HG03571 (cell line): Measurements from ENCODE around the gene NEGR1.

ENCODE experiments used
- ATAC-seq: cut with Tn5 transposase; IDR thresholded peaks from one replicate; pipeline ENCODE4 v1.9.1; 2021; ENCODE audit not compliant: unreplicated experiment

The NEGR1 gene

GRCh38 chr1:71647513-71648300 is 634.6 kb downstream of the NEGR1 start:
- no peak for ATAC-seq

- ATAC-seq, result no peak
Measured at GRCh38 chr1:71645015-71645414, 637.3 kb downstream of the NEGR1 start.

GRCh38 chr1:71641903-71642302 is 640.4 kb downstream of the NEGR1 start:
- no peak for ATAC-seq

- ATAC-seq, result no peak
Measured at GRCh38 chr1:71640998-71641397, 641.3 kb downstream of the NEGR1 start.

- no peak for ATAC-seq
Measured at GRCh38 chr1:71640116-71640515, 642.2 kb downstream of the NEGR1 start.

- ATAC-seq, result no peak
Measured at GRCh38 chr1:71638081-71638766, 644.1 kb downstream of the NEGR1 start.

- no peak for ATAC-seq
Measured at GRCh38 chr1:71635568-71635967, 646.8 kb downstream of the NEGR1 start.

- ATAC-seq, result no peak
Measured at GRCh38 chr1:71634159-71634558, 648.2 kb downstream of the NEGR1 start.

GRCh38 chr1:71630073-71630472 is 652.3 kb downstream of the NEGR1 start:
- no peak for ATAC-seq

- ATAC-seq, result no peak
Measured at GRCh38 chr1:71625004-71625403, 657.3 kb downstream of the NEGR1 start.

GRCh38 chr1:71623888-71624287 is 658.5 kb downstream of the NEGR1 start:
- no peak for ATAC-seq

GRCh38 chr1:71621785-71622184 is 660.6 kb downstream of the NEGR1 start:
- no peak for ATAC-seq

GRCh38 chr1:71618766-71619530 is 663.4 kb downstream of the NEGR1 start:
- ATAC-seq, result no peak

GRCh38 chr1:71618191-71618590 is 664.1 kb downstream of the NEGR1 start:
- no peak for ATAC-seq

- ATAC-seq, result no peak
Measured at GRCh38 chr1:71610476-71610875, 671.9 kb downstream of the NEGR1 start.

GRCh38 chr1:71603044-71603776 is 679.1 kb downstream of the NEGR1 start:
- no peak for ATAC-seq

- no peak for ATAC-seq
Measured at GRCh38 chr1:71600023-71600422, 682.3 kb downstream of the NEGR1 start.

- ATAC-seq, result no peak
Measured at GRCh38 chr1:71599306-71599705, 683.0 kb downstream of the NEGR1 start.

GRCh38 chr1:71593523-71593922 is 688.8 kb downstream of the NEGR1 start:
- ATAC-seq, result no peak

GRCh38 chr1:71592646-71593274 is 689.6 kb downstream of the NEGR1 start:
- no peak for ATAC-seq

GRCh38 chr1:71589005-71589404 is 693.3 kb downstream of the NEGR1 start:
- ATAC-seq, result no peak
